Mesenchymal stem cell (in vitro differentiated cells and primary cell): ENCODE data around the gene PSMB2.

ENCODE experiments used
- DNase-seq: peaks from one replicate; pipeline ENCODE4 v3.0.0-alpha.2; 2013
- H2AFZ ChIP-seq: one replicate; pipeline ENCODE4 v1.6.1; 2013; ENCODE audit warnings: low read depth, mild to moderate bottlenecking, control low read depth, inconsistent platforms, low read length, moderate library complexity
- H2AK5ac ChIP-seq: 2 replicates; pipeline ENCODE4 v1.6.1; 2013; ENCODE audit warnings: low read length, moderate library complexity, mild to moderate bottlenecking, inconsistent platforms; ENCODE audit not compliant: severe bottlenecking
- H2BK120ac ChIP-seq: one replicate; pipeline ENCODE4 v1.6.1; 2013; ENCODE audit warnings: low read depth, mild to moderate bottlenecking, inconsistent platforms, low read length, moderate library complexity
- H2BK12ac ChIP-seq, 2 experiments: one replicate each; pipeline ENCODE4 v1.6.1; 2013; ENCODE audit warnings: inconsistent platforms in 2 of 2, low read length in 2 of 2, mild to moderate bottlenecking in 2 of 2, moderate library complexity in 2 of 2, control low read depth in 1 of 2
- H2BK15ac ChIP-seq: one replicate; pipeline ENCODE4 v1.6.1; 2013; ENCODE audit warnings: mild to moderate bottlenecking, low read depth, inconsistent platforms; ENCODE audit not compliant: poor library complexity, severe bottlenecking
- H2BK5ac ChIP-seq: 2 replicates; pipeline ENCODE4 v1.6.1; 2013; ENCODE audit warnings: low read depth, mild to moderate bottlenecking, low read length, control low read depth, inconsistent platforms; ENCODE audit not compliant: poor library complexity, severe bottlenecking
- H3K14ac ChIP-seq, 2 experiments: one replicate each; pipeline ENCODE4 v1.6.1; 2013; ENCODE audit warnings: inconsistent platforms in 2 of 2, low read length in 2 of 2, control low read depth in 1 of 2, mild to moderate bottlenecking in 1 of 2, moderate library complexity in 1 of 2
- H3K18ac ChIP-seq, 2 experiments: one replicate each; pipeline ENCODE4 v1.6.1; 2013; ENCODE audit warnings: inconsistent platforms in 2 of 2, low read length in 2 of 2, control low read depth in 1 of 2, low read depth in 1 of 2, mild to moderate bottlenecking in 1 of 2
- H3K23ac ChIP-seq, 2 experiments: one replicate each; pipeline ENCODE4 v1.6.1; 2013; ENCODE audit warnings: inconsistent platforms in 2 of 2, low read length in 2 of 2, mild to moderate bottlenecking in 2 of 2, moderate library complexity in 2 of 2, control low read depth in 1 of 2
- H3K27ac ChIP-seq: 2 replicates; pipeline ENCODE4 v1.5.1; 2013; ENCODE audit warnings: mild to moderate bottlenecking, moderate library complexity, low read length, control low read depth, inconsistent platforms; ENCODE audit not compliant: poor library complexity, severe bottlenecking
- H3K27me3 ChIP-seq, 2 experiments: 2 replicates each; pipeline versions ENCODE4 v1.6.1 to v1.7.0; 2013; ENCODE audit warnings: low read length in 2 of 2, mild to moderate bottlenecking in 2 of 2, moderate library complexity in 2 of 2, control low read depth in 1 of 2, inconsistent platforms in 1 of 2; ENCODE audit not compliant: control insufficient read depth in 1 of 2, insufficient read depth in 1 of 2
- H3K36me3 ChIP-seq, 2 experiments: 2 replicates each; pipeline versions ENCODE4 v1.6.1 to v1.7.0; 2013; ENCODE audit warnings: low read length in 2 of 2, control low read depth in 1 of 2, inconsistent platforms in 1 of 2, low read depth in 1 of 2, mild to moderate bottlenecking in 1 of 2; ENCODE audit not compliant: insufficient read depth in 2 of 2, control insufficient read depth in 1 of 2
- H3K4ac ChIP-seq, 2 experiments: one replicate each; pipeline ENCODE4 v1.6.1; 2013; ENCODE audit warnings: inconsistent platforms in 2 of 2, low read length in 2 of 2, mild to moderate bottlenecking in 2 of 2, moderate library complexity in 2 of 2, control low read depth in 1 of 2, low read depth in 1 of 2
- H3K4me1 ChIP-seq: 2 replicates; pipeline ENCODE4 v1.6.1; 2013; ENCODE audit warnings: low read depth, low read length, control low read depth; ENCODE audit not compliant: control insufficient read depth, insufficient read depth
- H3K4me2 ChIP-seq: 2 replicates; pipeline ENCODE4 v1.6.1; 2013; ENCODE audit warnings: low read length, mild to moderate bottlenecking, inconsistent platforms; ENCODE audit not compliant: poor library complexity, severe bottlenecking
- H3K4me3 ChIP-seq, 2 experiments: 2 replicates each; pipeline versions ENCODE4 v1.5.1 to v1.7.0; 2013; ENCODE audit warnings: low read length in 2 of 2, mild to moderate bottlenecking in 2 of 2, control low read depth in 1 of 2, low read depth in 1 of 2; ENCODE audit not compliant: insufficient read depth in 1 of 2
- H3K79me1 ChIP-seq: replicated peaks from 2 replicates; pipeline ENCODE4 v1.6.1; 2013; ENCODE audit warnings: mild to moderate bottlenecking, control low read depth, low read length, inconsistent platforms; ENCODE audit not compliant: poor library complexity, severe bottlenecking
- H3K9ac ChIP-seq: 2 replicates; pipeline ENCODE4 v1.7.0; 2013; ENCODE audit warnings: mild to moderate bottlenecking, low read length, moderate library complexity
- H3K9me3 ChIP-seq: 2 replicates; pipeline ENCODE4 v1.7.0; 2013; ENCODE audit warnings: mild to moderate bottlenecking, low read length; ENCODE audit not compliant: control insufficient read depth
- H4K8ac ChIP-seq: one replicate; pipeline ENCODE4 v1.6.1; 2013; ENCODE audit warnings: inconsistent platforms, mild to moderate bottlenecking, low read length, moderate library complexity
- H4K91ac ChIP-seq: one replicate; pipeline ENCODE4 v1.6.1; 2013; ENCODE audit warnings: mild to moderate bottlenecking, low read length, inconsistent platforms
- WGBS: methylation state at CpG from one replicate; pipeline ENCODE4 v1.1.7; 2013; ENCODE audit warnings: mixed read lengths; 5-methylcytosine and 5-hydroxymethylcytosine counted together

The PSMB2 gene

DNA sequence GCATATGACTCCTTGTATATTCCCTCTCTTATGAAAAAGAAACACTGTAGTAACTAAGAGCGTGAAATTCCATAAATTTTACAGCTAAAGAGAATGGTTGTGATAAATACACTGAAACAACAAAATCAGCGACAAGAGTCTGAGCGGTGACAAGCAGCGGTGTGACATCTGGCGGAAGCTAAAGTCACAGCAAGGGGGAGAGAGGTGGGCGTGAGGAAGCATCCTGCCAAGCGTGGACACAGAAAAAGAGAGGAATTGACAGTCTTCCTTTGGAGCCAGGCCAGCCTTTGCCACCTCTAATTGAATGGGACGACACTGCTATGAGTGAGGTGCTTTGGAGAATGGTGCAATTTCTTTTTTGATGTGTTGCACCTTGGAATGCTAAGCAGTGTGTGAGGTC is 25.9 kb downstream of the PSMB2 start:
- no peak for DNase-seq
- 96% methylated on average over 7 of the region's 8 CpGs for whole genome bisulfite sequencing
- no peak overlapping the region for H3K23ac ChIP-seq

DNA sequence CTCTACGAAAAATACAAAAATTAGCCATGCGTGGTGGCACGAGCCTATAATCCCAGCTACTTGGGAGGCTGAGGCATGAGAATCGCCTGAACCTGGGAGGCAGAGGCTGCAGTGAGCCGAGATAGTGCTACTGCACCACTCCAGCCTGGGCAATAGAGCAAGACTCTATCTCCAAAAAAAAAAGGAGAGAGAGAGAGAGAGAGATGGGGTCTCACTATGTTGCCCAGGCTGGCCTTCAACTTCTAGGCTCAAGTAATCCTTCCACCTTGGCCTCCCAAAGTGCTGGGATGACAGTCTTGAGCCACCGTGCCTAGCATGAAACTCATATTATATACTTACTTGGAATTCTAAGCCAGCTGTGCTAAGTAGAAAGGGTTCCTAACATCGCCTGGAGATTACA is 29.7 kb downstream of the PSMB2 start:
- no peak overlapping the region for H2AFZ ChIP-seq
- no peak overlapping the region for H4K91ac ChIP-seq
- H3K9me3 ChIP-seq = no peaks in the 10 kb centered on the region
- no peak overlapping the region for H2AK5ac ChIP-seq
- no peak overlapping the region for H4K8ac ChIP-seq
- H3K4me2 ChIP-seq = no peak overlapping the region
- H3K23ac ChIP-seq = no peak overlapping the region
- no peak overlapping the region for H2BK120ac ChIP-seq
- H2BK15ac ChIP-seq = no peak overlapping the region
- H3K79me1 ChIP-seq = peaks cover 32% of the 10 kb centered on the region
- no peak overlapping the region for H3K27ac ChIP-seq
- H3K4ac ChIP-seq = no peak overlapping the region
- WGBS = 100% methylated on average over 6 of the region's 7 CpGs
- no peak for DNase-seq
- H3K36me3 ChIP-seq = peaks cover 14 to 86% of the 10 kb centered on the region in 2 experiments
- no peaks in the 10 kb centered on the region for H3K27me3 ChIP-seq
- no peak overlapping the region for H3K14ac ChIP-seq
- H2BK12ac ChIP-seq = no peak overlapping the region
- H2BK5ac ChIP-seq = no peak overlapping the region
- H3K4me3 ChIP-seq = no peak overlapping the region
- no peak overlapping the region for H3K9ac ChIP-seq
- H3K4me1 ChIP-seq = no peaks in the 10 kb centered on the region
- H3K18ac ChIP-seq = no peak overlapping the region

More for the DNA sequence above, 25.9 kb downstream of the PSMB2 start:
- Histone ChIP-seq H2AK5ac (no peak overlapping the region), H3K18ac (no peak overlapping the region), H2BK5ac (no peak overlapping the region), H2BK15ac (no peak overlapping the region), H3K79me1 (peaks cover 31% of the 10 kb centered on the region), H2AFZ (no peak overlapping the region), H3K27ac (no peak overlapping the region), H3K36me3 (peaks cover 11 to 84% of the 10 kb centered on the region in 2 experiments), H3K9ac (no peak overlapping the region), H4K8ac (no peak overlapping the region), H3K4me2 (no peak overlapping the region), H3K4me3 (no peak overlapping the region), H2BK12ac (no peak overlapping the region), H4K91ac (no peak overlapping the region), H3K27me3 (no peaks in the 10 kb centered on the region), H3K9me3 (no peaks in the 10 kb centered on the region), H2BK120ac (no peak overlapping the region), H3K14ac (no peak overlapping the region), H3K4me1 (no peaks in the 10 kb centered on the region), H3K4ac (no peak overlapping the region)

DNA sequence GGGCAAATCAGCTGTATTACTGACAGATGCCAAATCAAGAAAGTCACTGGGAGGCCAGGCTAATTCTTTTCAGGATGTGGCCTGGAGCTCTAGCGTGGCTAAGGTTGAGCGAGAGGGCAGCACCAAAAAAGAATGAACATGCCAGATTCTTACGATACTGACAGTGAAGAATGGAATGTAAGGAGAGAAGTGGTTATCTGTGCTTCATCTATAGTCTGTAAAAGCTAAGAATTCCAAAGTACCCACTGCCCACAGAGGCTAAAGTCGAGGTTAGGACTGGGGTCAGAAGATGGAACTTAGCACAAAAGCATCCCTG is 35.5 kb downstream of the PSMB2 start:
- no peak overlapping the region for H2BK15ac ChIP-seq
- peak overlapping the region; percentile 38 for H3K27ac ChIP-seq
- no peak overlapping the region for H3K4me3 ChIP-seq
- H3K27me3 ChIP-seq = no peaks in the 10 kb centered on the region
- no peak overlapping the region for H2BK12ac ChIP-seq
- H3K79me1 ChIP-seq = peaks cover 34% of the 10 kb centered on the region
- DNase-seq = peak; percentile 21
- no peak overlapping the region for H3K4ac ChIP-seq
- H2BK120ac ChIP-seq = no peak overlapping the region
- no peak overlapping the region for H3K23ac ChIP-seq
- H4K91ac ChIP-seq = no peak overlapping the region
- peaks cover 36 to 91% of the 10 kb centered on the region in 2 experiments for H3K36me3 ChIP-seq
- H2BK5ac ChIP-seq = no peak overlapping the region
- H4K8ac ChIP-seq = no peak overlapping the region
- H2AFZ ChIP-seq = no peak overlapping the region
- no peak overlapping the region for H3K18ac ChIP-seq
- no peak overlapping the region for H3K4me2 ChIP-seq
- H3K9me3 ChIP-seq = no peaks in the 10 kb centered on the region
- H3K14ac ChIP-seq = no peak overlapping the region
- peaks cover 6% of the 10 kb centered on the region for H3K4me1 ChIP-seq
- WGBS = 34% methylated on average over 4 of the region's 4 CpGs
- no peak overlapping the region for H2AK5ac ChIP-seq
- H3K9ac ChIP-seq = no peak overlapping the region

DNA sequence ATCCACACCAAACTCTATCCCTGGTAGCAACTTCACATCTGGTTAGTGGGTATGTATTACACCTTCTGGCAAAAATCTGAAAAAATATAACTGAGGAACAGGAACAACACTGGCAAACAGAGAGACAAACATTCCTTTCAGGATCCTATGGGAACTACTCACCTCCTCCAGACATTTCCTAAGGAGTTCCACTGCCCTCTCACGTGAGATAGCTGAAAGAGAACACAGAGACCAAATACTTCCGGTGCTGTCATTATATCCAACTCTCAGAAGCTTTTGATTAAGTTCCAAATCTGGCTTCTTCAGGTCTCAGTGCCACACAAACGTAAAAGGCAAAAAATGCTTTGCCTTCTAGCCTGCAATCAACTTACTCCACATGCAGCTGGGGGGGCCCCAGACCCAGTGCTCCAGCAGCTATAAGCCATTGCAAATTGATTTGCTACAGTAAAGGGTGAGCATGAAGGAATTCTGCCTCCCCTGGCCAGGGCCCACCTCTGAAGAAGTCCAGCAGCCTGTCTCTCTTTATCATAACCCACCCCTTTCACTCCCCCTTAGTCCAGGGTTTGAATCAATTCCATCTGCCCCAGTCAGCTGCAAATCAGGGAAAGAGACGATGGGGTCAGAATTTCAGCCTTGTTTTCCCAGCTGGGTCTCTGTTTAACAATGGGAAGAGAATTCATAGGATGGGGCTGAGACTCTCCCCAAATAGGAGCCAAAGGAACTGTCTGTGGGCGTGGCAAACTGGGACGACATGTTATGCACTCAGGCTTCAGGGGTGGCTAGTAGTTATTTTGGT is 36.1 kb downstream of the PSMB2 start:
- Histone ChIP-seq H3K36me3 (peaks cover 39 to 94% of the 10 kb centered on the region in 2 experiments), H4K91ac (no peak overlapping the region), H3K27me3 (no peaks in the 10 kb centered on the region), H3K27ac (peak overlapping the region; percentile 28), H3K9ac (no peak overlapping the region), H3K4me2 (no peak overlapping the region), H4K8ac (no peak overlapping the region), H2BK15ac (no peak overlapping the region), H2BK120ac (no peak overlapping the region), H3K4ac (no peak overlapping the region), H3K9me3 (no peaks in the 10 kb centered on the region), H3K18ac (no peak overlapping the region), H2AFZ (no peak overlapping the region), H3K4me1 (peaks cover 6% of the 10 kb centered on the region), H3K4me3 (no peak overlapping the region), H2BK5ac (no peak overlapping the region), H3K23ac (no peak overlapping the region), H2AK5ac (peak overlapping the region; percentile 27), H3K14ac (no peak overlapping the region), H3K79me1 (peaks cover 34% of the 10 kb centered on the region), H2BK12ac (no peak overlapping the region)
- WGBS = 87% methylated on average over 6 of the region's 6 CpGs
- DNase-seq = no peak
